PFSK-1 (cell line): ENCODE results near the gene NRCAM.

ENCODE experiments used
- FOXP2 ChIP-seq: optimal IDR thresholded peaks from 2 replicates; pipeline ENCODE3; 2011; ENCODE audit warnings: borderline replicate concordance, control low read depth, inconsistent platforms; ENCODE audit not compliant: insufficient read depth; ENCODE audit errors: extremely low read length, extremely low read depth
- POLR2AphosphoS5 ChIP-seq: IDR thresholded peaks from 2 replicates; pipeline ENCODE4 v1.6.1; 2012; ENCODE audit warnings: low read depth, mild to moderate bottlenecking, control low read depth, low read length, moderate library complexity
- SIN3A ChIP-seq: IDR thresholded peaks from 2 replicates; pipeline ENCODE4 v1.6.1; 2012; ENCODE audit warnings: mild to moderate bottlenecking, low read length, moderate library complexity, borderline replicate concordance; ENCODE audit not compliant: insufficient read depth
- TAF1 ChIP-seq: IDR thresholded peaks from 2 replicates; pipeline ENCODE4 v1.6.1; 2012; ENCODE audit warnings: low read length, control low read depth, borderline replicate concordance; ENCODE audit not compliant: insufficient read depth
- TF ChIP-seq, protein P1 (sequence below), 2 experiments: IDR thresholded peaks; 2 replicates each; pipeline versions ENCODE4 v1.6.1 to v1.8.0; 2011 to 2012; ENCODE audit warnings: low read depth in 2 of 2, low read length in 2 of 2, control low read depth in 1 of 2, inconsistent platforms in 1 of 2, mild to moderate bottlenecking in 1 of 2, moderate library complexity in 1 of 2; ENCODE audit not compliant: insufficient read depth in 1 of 2

Gene NRCAM

DNA sequence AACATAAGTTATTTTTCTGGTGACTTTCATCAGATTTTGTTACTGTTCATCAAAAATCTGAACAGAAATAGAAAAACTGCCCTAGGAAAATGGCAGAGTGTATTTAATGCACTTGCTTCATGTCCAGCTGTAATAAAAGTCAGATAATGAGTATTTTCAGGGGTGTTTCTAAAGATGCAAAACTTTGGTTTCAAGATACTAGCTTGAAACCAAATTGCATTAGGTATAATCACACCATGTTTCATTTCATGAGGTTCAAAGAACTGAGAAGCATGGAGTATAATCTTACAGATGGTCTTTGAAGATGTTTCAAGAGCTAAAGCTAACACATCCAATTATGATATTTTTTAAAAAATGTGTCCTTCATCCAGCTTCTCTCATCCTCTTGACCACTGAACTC is 128.9 kb downstream of the NRCAM start:
- TF ChIP-seq, protein P1, sequence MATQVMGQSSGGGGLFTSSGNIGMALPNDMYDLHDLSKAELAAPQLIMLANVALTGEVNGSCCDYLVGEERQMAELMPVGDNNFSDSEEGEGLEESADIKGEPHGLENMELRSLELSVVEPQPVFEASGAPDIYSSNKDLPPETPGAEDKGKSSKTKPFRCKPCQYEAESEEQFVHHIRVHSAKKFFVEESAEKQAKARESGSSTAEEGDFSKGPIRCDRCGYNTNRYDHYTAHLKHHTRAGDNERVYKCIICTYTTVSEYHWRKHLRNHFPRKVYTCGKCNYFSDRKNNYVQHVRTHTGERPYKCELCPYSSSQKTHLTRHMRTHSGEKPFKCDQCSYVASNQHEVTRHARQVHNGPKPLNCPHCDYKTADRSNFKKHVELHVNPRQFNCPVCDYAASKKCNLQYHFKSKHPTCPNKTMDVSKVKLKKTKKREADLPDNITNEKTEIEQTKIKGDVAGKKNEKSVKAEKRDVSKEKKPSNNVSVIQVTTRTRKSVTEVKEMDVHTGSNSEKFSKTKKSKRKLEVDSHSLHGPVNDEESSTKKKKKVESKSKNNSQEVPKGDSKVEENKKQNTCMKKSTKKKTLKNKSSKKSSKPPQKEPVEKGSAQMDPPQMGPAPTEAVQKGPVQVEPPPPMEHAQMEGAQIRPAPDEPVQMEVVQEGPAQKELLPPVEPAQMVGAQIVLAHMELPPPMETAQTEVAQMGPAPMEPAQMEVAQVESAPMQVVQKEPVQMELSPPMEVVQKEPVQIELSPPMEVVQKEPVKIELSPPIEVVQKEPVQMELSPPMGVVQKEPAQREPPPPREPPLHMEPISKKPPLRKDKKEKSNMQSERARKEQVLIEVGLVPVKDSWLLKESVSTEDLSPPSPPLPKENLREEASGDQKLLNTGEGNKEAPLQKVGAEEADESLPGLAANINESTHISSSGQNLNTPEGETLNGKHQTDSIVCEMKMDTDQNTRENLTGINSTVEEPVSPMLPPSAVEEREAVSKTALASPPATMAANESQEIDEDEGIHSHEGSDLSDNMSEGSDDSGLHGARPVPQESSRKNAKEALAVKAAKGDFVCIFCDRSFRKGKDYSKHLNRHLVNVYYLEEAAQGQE (IDR thresholded peaks at IDR 0.05; ENCODE audit: insufficient read depth in 1 of 2, low read depth in 2 of 2, low read length in 2 of 2), result no peak
- no peak for TF ChIP-seq TAF1
- no peak for TF ChIP-seq SIN3A

- TF ChIP-seq FOXP2 (no peak), TAF1 (no peak), SIN3A (no peak), POLR2AphosphoS5 (no peak)
- TF ChIP-seq, protein P1 (IDR thresholded peaks at IDR 0.05; ENCODE audit: insufficient read depth in 1 of 2, low read depth in 2 of 2, low read length in 2 of 2), result no peak
Measured at GRCh38 chr7:108326938-108327337, 129.3 kb downstream of the NRCAM start.

GRCh38 chr7:108324053-108325038 is 131.9 kb downstream of the NRCAM start:
- no peak for TF ChIP-seq POLR2AphosphoS5
- TF ChIP-seq TAF1, result no peak
- no peak for TF ChIP-seq FOXP2
- TF ChIP-seq, protein P1 (IDR thresholded peaks at IDR 0.05; ENCODE audit: insufficient read depth in 1 of 2, low read depth in 2 of 2, low read length in 2 of 2), result no peak
- no peak for TF ChIP-seq SIN3A

DNA sequence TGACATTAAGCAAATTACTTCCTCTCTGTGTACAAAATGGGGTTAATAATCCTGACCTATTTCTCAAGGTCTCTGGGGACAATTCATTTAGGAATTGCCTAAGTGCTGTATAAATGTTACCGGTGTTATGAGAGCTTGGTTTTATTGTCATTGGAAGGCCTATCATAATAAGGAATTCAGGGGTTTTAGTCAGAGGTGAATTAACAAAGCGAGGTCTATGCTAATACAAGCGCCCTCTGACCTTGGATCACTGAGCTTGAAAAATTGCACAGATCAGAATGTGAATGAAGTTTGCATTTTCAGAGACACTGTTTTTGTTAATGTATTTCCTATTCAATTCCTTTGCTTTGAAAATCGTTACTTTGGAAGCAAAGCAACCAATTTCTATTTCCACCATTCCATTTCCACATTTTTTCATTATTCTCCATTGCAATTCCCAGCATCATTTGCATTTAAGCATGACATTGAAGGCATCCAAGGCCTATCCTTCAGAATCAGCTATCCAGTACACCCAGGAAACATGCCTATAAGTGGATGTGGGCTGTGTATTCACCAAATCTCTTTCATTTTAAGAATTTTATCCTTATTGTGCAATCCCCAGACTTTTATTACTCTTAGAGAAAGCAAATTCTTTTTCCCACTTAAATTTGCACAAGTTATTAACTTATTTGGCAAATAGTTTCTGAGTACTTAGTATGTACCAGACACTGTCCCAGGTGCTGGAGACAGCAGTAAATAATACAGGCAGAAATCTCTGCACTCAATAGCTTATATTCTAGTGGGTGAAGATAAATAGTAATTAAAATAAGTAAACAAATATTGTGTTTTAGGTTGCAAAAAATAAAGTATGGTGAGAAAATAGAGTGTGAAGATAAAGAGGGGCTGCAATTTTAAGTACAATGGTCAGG is 133.1 kb downstream of the NRCAM start:
- TF ChIP-seq POLR2AphosphoS5 (no peak), FOXP2 (no peak), TAF1 (no peak), SIN3A (no peak)
- TF ChIP-seq, protein P1 (IDR thresholded peaks at IDR 0.05; ENCODE audit: insufficient read depth in 1 of 2, low read depth in 2 of 2, low read length in 2 of 2), result peak in 1 of 2 experiments; percentile 69; a peak in 1 of 4 replicates
